Activated CD4-positive, alpha-beta T cell treated with anti-CD3 and anti-CD28 coated beads, Interleukin-2, amount 50 U/mL, for 1 hour (primary cell): ENCODE data around the gene EPC1.
"Not testable (repeated sequence)": the region's sequence is repeated elsewhere in the genome, so short reads cannot be mapped to it uniquely, and the experiment has no call there.

Experiments used
- DNase-seq: peaks from one replicate; pipeline ENCODE4 v3.0.0-alpha.2; 2020

Gene EPC1

DNA sequence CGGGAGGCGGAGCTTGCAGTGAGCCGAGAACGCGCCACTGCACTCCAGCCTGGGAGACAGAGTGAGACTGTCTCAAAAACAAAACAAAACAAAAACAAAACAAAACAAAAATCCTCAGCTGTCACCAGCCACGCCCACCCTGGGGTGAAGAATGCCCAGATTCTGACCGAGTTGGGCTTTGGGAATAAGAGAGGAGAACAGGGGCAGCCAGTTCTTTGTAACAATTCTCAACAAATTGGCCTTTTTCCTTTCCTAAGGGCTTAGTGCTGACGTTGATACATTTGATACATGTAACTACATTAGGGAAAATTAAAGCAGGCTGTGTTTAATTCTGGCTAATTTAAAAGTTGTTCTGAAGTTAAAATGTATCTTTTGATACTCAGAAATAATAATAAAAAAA is 121.0 kb downstream of the EPC1 start:
- no peak for DNase-seq

DNA sequence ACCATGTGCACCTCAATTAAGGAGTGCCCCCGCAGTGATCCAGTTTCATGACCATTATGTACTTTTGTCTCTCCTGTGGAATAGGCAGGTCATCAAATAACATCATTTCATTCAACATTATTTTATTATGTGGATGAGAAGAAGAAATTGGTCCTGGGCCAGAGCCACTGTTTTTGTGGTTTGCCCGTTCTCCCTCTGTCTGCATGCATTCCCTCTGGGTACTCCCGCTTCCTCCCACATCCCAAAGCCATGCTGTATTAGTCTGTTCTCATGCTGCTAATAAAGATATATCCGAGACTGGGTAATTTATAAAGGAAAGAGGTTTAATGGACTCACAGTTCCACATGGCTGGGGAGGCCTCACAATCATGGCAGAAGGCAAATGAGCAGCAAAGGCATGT is 124.6 kb downstream of the EPC1 start:
- DNase-seq: not testable (repeated sequence)

DNA sequence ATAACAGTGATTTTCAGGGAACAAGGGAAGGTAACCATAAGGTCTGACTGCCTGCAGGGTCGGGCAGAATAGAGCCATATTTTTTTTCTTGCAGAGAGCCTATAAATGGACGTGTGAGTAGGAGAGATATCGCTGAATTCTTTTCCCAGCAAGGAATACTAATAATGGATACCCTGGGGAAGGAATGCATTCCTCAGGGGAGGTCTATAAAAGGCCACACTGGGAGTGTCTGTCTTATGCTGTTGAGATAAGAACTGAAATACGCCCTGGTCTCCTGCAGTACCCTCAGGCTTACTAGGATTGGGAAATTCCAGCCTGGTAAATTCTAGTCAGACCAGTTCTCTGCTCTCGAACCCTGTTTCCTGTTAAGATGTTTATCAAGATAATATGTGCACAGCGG is 127.8 kb downstream of the EPC1 start:
- not testable (repeated sequence) for DNase-seq

DNA sequence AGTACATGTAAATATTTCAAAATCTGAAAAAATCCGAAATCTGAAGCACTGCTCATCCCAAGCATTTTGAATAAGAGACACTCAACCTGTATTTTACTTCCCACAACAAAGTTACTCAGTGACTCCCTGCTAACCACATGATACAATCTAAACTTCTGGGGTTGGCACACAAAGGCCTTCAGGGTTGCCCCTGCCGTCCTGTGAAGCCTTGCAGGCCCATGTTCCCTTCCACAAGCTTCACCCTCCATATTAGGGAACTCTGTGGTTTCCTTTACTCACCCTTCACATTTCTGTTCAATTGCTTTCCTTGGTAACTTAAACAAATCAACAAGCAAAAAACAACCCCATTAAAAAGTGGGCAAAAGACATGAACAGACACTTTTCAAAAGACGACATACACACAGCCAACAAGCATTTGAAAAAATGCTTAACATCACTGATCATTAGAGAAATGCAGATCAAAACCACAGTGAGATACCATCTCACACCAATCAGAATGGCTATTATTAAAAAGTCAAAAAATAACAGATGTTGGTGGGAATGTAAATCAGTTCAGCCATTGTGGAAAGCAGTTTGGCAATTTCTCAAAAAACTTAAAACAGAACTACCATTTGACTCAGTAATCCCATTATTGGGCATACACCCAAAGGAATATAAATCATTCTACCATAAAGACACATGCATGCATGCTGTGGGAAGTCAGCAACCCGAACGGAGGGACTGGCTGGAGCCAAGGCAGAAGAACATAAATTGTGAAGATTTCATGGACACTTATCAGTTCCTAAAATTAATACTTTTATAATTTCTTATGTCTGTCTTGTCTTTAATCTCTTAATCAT is 128.5 kb downstream of the EPC1 start:
- DNase-seq: not testable (repeated sequence)
